HEK293 (cell line): ENCODE data around the gene LCE6A.

ENCODE experiments used
- CTCF ChIA-PET: fragments of 350-600 bp; formaldehyde crosslinking; extraction: SDS; loops from one replicate; lab custom pipeline; 2021; ENCODE audit warnings: antibody characterized with exemption; lab: Yijun Ruan, JAX
- POLR2A ChIA-PET: fragments of 300-600 bp; formaldehyde crosslinking; extraction: SDS; loops from one replicate; lab custom pipeline; 2020; ENCODE audit warnings: antibody characterized with exemption, inconsistent platforms; lab: Yijun Ruan, JAX
- H3K27ac ChIP-seq: fragments of 200-500 bp; sonication (Bioruptor generic); 2 replicates; pipeline ENCODE4 v1.5.1; 2014; ENCODE audit warnings: low read depth, low read length, control low read depth, inconsistent platforms; ENCODE audit errors: extremely low read depth
- H3K36me3 ChIP-seq, 2 experiments: fragments of 200-500 bp in 1 of 2; sonication (Bioruptor generic) in 1 of 2; 1 replicate in 1 of 2; 2 replicates in 1 of 2; pipeline ENCODE4 v1.5.1; 2014 to 2017; ENCODE audit warnings: inconsistent platforms in 2 of 2, low read length in 2 of 2; ENCODE audit not compliant: control insufficient read depth in 2 of 2, insufficient read depth in 1 of 2
- H3K4me1 ChIP-seq: fragments of 200-500 bp; sonication (Bioruptor generic); 2 replicates; pipeline ENCODE4 v1.5.1; 2014; ENCODE audit warnings: mild to moderate bottlenecking, low read length, inconsistent platforms; ENCODE audit not compliant: control insufficient read depth, insufficient read depth
- H3K4me3 ChIP-seq: 2 replicates; pipeline ENCODE4 v1.5.1; 2011; ENCODE audit warnings: low read depth, mild to moderate bottlenecking, control low read depth, low read length, moderate library complexity
- H3K9me3 ChIP-seq: fragments of 200-500 bp; sonication (Bioruptor generic); 2 replicates; pipeline ENCODE4 v1.5.1; 2014; ENCODE audit warnings: low read depth, low read length, inconsistent platforms; ENCODE audit not compliant: control insufficient read depth, insufficient read depth
- EGR2 ChIP-seq: fragments of 450-650 bp; formaldehyde crosslinking; IDR thresholded peaks from 2 replicates; pipeline ENCODE4 v1.5.1; 2016; ENCODE audit warnings: low read depth, missing biosample characterization, missing genetic modification characterization
- INSM2 ChIP-seq: fragments of 450-650 bp; formaldehyde crosslinking; IDR thresholded peaks from 2 replicates; pipeline ENCODE4 v1.5.1; 2016; ENCODE audit warnings: missing biosample characterization, missing genetic modification characterization
- KLF7 ChIP-seq: fragments of 450-650 bp; formaldehyde crosslinking; IDR thresholded peaks from 2 replicates; pipeline ENCODE4 v1.5.1; 2016; ENCODE audit warnings: missing biosample characterization, missing genetic modification characterization, borderline replicate concordance
- PBX3 ChIP-seq: sonication (generic); formaldehyde crosslinking; IDR thresholded peaks from 2 replicates; pipeline ENCODE4 v1.8.1; 2022; ENCODE audit warnings: mild to moderate bottlenecking, moderate library complexity, missing genetic modification reagents
- ZBTB11 ChIP-seq: fragments of 450-650 bp; formaldehyde crosslinking; conservative IDR thresholded peaks from 2 replicates; pipeline ENCODE4 v1.5.1; 2016; ENCODE audit warnings: low read depth, missing biosample characterization, missing genetic modification characterization
- ZNF24 ChIP-seq: fragments of 450-650 bp; formaldehyde crosslinking; IDR thresholded peaks from 2 replicates; pipeline ENCODE4 v1.5.1; 2016; ENCODE audit warnings: missing biosample characterization, missing genetic modification characterization
- ZNF302 ChIP-seq: fragments of 450-650 bp; formaldehyde crosslinking; IDR thresholded peaks from 2 replicates; pipeline ENCODE4 v1.5.1; 2016; ENCODE audit warnings: missing biosample characterization, missing genetic modification characterization, low read depth
- ZNF416 ChIP-seq: fragments of 450-650 bp; formaldehyde crosslinking; IDR thresholded peaks from 2 replicates; pipeline ENCODE4 v1.5.1; 2016; ENCODE audit warnings: missing biosample characterization, missing genetic modification characterization
- ZNF488 ChIP-seq: fragments of 450-650 bp; formaldehyde crosslinking; IDR thresholded peaks from 2 replicates; pipeline ENCODE4 v1.5.1; 2016; ENCODE audit warnings: missing biosample characterization, missing genetic modification characterization
- ZNF544 ChIP-seq: fragments of 450-650 bp; formaldehyde crosslinking; IDR thresholded peaks from 2 replicates; pipeline ENCODE4 v1.5.0; 2017; ENCODE audit warnings: missing biosample characterization, missing genetic modification characterization
- ZNF658 ChIP-seq: fragments of 450-650 bp; formaldehyde crosslinking; IDR thresholded peaks from 2 replicates; pipeline ENCODE4; 2016; ENCODE audit warnings: missing biosample characterization, missing genetic modification characterization
- TF ChIP-seq, protein P1 (sequence below): fragments of 450-650 bp; formaldehyde crosslinking; IDR thresholded peaks from 2 replicates; pipeline ENCODE4 v1.5.1; 2016; ENCODE audit warnings: missing biosample characterization, missing genetic modification characterization
- TF ChIP-seq, protein P2 (sequence below): fragments of 450-650 bp; formaldehyde crosslinking; IDR thresholded peaks from 2 replicates; pipeline ENCODE4 v1.5.1; 2016; ENCODE audit warnings: missing biosample characterization, missing genetic modification characterization

Gene LCE6A, protein sequence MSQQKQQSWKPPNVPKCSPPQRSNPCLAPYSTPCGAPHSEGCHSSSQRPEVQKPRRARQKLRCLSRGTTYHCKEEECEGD

GRCh38 chr1:152842556-152842955 lies at the start of gene LCE6A:
LCE6A (plus strand) TSS chr1:152842856; CDS start chr1:152843521, 665 bp downstream.
- Histone ChIP-seq H3K27ac (no peak within 1 kb of the TSS), H3K4me3 (no peak within 1 kb of the TSS), H3K9me3 (no peaks in the 10 kb centered on the region), H3K36me3 (no peaks in the 10 kb centered on the region), H3K4me1 (no peaks in the 10 kb centered on the region)
- CTCF ChIA-PET, result no interaction called here
- POLR2A ChIA-PET, result no interaction called here
- TF ChIP-seq PBX3 (CRISPR knock-in tag), result no peak
- TF ChIP-seq INSM2 (tag by site-specific recombination), result no peak
- TF ChIP-seq, protein P1, sequence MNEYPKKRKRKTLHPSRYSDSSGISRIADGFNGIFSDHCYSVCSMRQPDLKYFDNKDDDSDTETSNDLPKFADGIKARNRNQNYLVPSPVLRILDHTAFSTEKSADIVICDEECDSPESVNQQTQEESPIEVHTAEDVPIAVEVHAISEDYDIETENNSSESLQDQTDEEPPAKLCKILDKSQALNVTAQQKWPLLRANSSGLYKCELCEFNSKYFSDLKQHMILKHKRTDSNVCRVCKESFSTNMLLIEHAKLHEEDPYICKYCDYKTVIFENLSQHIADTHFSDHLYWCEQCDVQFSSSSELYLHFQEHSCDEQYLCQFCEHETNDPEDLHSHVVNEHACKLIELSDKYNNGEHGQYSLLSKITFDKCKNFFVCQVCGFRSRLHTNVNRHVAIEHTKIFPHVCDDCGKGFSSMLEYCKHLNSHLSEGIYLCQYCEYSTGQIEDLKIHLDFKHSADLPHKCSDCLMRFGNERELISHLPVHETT (tag by site-specific recombination), result no peak
- TF ChIP-seq KLF7 (tag by site-specific recombination), result no peak
- no peak for TF ChIP-seq ZNF302
- TF ChIP-seq ZNF488 (tag by site-specific recombination), result no peak
- TF ChIP-seq, protein P2, sequence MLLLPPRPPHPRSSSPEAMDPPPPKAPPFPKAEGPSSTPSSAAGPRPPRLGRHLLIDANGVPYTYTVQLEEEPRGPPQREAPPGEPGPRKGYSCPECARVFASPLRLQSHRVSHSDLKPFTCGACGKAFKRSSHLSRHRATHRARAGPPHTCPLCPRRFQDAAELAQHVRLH (tag by site-specific recombination), result no peak

DNA sequence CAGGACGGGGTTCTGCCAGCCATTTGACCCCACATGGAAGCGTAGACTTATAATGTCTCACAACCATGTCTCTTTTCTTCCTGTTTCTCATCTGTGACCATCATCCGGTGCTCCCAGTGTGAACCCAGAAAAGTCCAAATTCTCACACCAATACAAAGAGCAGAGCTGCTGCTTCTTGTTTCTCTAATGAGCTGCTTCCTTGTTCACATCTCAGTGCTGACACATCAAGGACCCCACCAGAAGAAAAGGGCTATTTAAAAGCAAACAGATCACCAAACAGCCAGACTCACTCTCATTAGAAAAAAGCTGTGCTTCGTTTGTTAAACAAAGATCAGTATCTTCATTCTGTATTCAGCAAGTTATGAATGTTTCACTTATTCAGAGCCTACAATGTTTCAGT lies 47.0 kb upstream of the LCE6A start:
- Histone ChIP-seq H3K9me3 (no peaks in the 10 kb centered on the region), H3K27ac (no peak overlapping the region), H3K36me3 (no peaks in the 10 kb centered on the region), H3K4me3 (no peak overlapping the region), H3K4me1 (no peaks in the 10 kb centered on the region)
- POLR2A ChIA-PET, result no interaction called here
- CTCF ChIA-PET, result no interaction called here
- TF ChIP-seq ZBTB11 (tag by site-specific recombination) (no peak), ZNF24 (tag by site-specific recombination) (no peak), ZNF416 (tag by site-specific recombination) (no peak), ZNF544 (tag by site-specific recombination) (no peak), ZNF658 (tag by site-specific recombination) (no peak), EGR2 (tag by site-specific recombination) (no peak)
- TF ChIP-seq, all 188 proteins: peak for 0
